GM04504 (cell line): ENCODE results near the gene ZNF529.

Experiments used
- DNase-seq: peaks from one replicate; pipeline ENCODE4 v3.0.0-alpha.2; 2012; ENCODE audit warnings: low read depth

ZNF529 gene

GRCh38 chr19:36508325-36508724 is 64.8 kb downstream of the ZNF529 start:
- no peak for DNase-seq

GRCh38 chr19:36501973-36502372 is 71.1 kb downstream of the ZNF529 start:
- no peak for DNase-seq

GRCh38 chr19:36497001-36497400 is 76.1 kb downstream of the ZNF529 start:
- no peak for DNase-seq
